ENCODE results near the gene SBNO2. TPM values are rescaled to one million over a fixed set of nuclear protein-coding genes. Genes with fewer than 3 reads are reported as not detected.

The SBNO2 gene
- total and polyA plus RNA-seq, 2 donors (not counting 3 experiments of a cell fraction or from before 2014, with no cell fraction given): 31.4 to 65.7 TPM

DNA sequence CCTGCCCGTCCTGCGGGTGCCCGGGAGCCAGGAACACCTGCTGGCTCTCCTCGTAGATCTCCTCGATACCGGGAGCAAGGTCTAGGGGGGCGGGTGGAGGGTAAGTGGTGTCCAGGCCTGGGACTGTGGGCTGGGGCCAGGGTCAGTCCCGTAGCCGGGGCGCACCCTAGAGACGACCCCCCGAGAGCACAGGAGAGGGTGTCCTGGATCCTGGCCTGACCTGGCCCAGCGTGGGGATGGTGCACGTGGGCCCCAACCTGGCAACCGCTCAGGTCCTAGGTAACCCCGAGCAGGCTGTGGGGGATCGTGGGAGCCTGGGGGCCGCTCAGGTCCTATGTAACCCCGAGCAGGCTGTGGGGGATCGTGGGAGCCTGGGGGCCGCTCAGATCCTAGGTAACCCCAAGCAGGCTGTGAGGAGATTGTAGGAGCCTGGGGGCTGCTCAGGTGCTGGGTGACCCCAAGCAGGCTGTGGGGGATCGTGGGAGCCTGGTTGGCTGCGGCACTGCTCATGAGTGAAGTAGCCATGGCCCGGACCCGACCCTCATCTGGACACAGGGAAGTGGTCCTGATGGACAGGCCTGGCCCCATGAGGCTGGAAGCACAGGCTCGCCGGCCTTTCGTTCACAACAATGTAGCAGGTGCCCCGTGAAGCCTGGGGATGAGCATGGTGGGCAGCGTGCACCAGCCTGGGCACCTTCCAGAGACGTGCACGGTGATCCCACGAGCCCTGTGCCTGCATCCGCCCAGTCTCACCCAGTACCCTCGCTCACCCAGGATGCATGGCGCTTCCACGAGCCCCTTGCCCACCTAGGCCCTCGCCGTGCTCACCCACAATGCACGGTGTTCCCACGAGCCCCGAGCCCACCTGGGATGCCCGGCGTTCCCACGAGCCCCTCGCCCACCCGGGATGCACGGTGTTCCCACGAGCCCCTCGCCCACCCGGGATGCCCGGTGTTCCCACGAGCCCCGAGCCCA is 64.1 kb downstream of the SBNO2 start:
- DNase-seq (ENCODE audit: low read depth, low spot score) (no peak), FAIRE-seq (no peak)
- no peak overlapping the region for H3K27ac ChIP-seq (ENCODE audit: insufficient read depth, low read depth, low read length)
- dilution Hi-C loops (cut with MboI; ENCODE audit: extremely low pct_ligation_motif_present, low sequenced_read_pairs): no loop called here
- H2AFZ ChIP-seq (ENCODE audit: low read depth, low read length): no peak overlapping the region
- peaks cover 11 to 41% of the 10 kb centered on the region in 2 experiments for H3K36me3 ChIP-seq (ENCODE audit: control insufficient read depth in 2 of 2, extremely low read depth in 1 of 2, insufficient read depth in 2 of 2, low read length in 2 of 2)
- no peak overlapping the region for H3K4me3 ChIP-seq (replicated peaks in 1 of 3; ENCODE audit: insufficient read depth in 1 of 3, low read depth in 1 of 3, low read length in 3 of 3)
- H3K27me3 ChIP-seq (ENCODE audit: control insufficient read depth in 2 of 2, insufficient read depth in 2 of 2, low read length in 2 of 2): no peaks in the 10 kb centered on the region
- H3K9me3 ChIP-seq (replicated peaks; ENCODE audit: control insufficient read depth, insufficient read depth, low read length): no peaks in the 10 kb centered on the region
- POLR2A ChIA-PET: no interaction called here
- H3K9me1 ChIP-seq (replicated peaks; ENCODE audit: control insufficient read depth, extremely low read depth, insufficient read depth, low read length): no peaks in the 10 kb centered on the region
- intact Hi-C loops (cut with micrococcal nuclease): loop anchor here (5.0 to 10.0 kb wide), 2 partner anchors 82 to 175 kb away; no protein-coding TSS in a partner anchor
- CTCF ChIA-PET: no interaction called here
- TF ChIP-seq POLR2A (IDR thresholded peaks at IDR 0.05; ENCODE audit: low read depth, low read length) (no peak), FOS (IDR thresholded peaks at IDR 0.05; ENCODE audit: borderline replicate concordance, insufficient read depth, low read length) (no peak), POLR2AphosphoS5 (IDR thresholded peaks at IDR 0.05; ENCODE audit: insufficient read depth, low read depth, low read length) (no peak), EZH2 (IDR thresholded peaks at IDR 0.05; ENCODE audit: borderline replicate concordance, low read depth, low read length, severe bottlenecking) (no peak), GATA2 (IDR thresholded peaks at IDR 0.05; ENCODE audit: insufficient read depth, insufficient read length, low read depth, low read length) (no peak), JUN (IDR thresholded peaks at IDR 0.05; ENCODE audit: borderline replicate concordance, insufficient read depth, insufficient read length, low read depth) (no peak), MYC (IDR thresholded peaks at IDR 0.05; ENCODE audit: low read depth, low read length) (no peak)
- TF ChIP-seq, protein P1, sequence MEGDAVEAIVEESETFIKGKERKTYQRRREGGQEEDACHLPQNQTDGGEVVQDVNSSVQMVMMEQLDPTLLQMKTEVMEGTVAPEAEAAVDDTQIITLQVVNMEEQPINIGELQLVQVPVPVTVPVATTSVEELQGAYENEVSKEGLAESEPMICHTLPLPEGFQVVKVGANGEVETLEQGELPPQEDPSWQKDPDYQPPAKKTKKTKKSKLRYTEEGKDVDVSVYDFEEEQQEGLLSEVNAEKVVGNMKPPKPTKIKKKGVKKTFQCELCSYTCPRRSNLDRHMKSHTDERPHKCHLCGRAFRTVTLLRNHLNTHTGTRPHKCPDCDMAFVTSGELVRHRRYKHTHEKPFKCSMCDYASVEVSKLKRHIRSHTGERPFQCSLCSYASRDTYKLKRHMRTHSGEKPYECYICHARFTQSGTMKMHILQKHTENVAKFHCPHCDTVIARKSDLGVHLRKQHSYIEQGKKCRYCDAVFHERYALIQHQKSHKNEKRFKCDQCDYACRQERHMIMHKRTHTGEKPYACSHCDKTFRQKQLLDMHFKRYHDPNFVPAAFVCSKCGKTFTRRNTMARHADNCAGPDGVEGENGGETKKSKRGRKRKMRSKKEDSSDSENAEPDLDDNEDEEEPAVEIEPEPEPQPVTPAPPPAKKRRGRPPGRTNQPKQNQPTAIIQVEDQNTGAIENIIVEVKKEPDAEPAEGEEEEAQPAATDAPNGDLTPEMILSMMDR (IDR thresholded peaks at IDR 0.05; ENCODE audit: extremely low read depth in 1 of 2, insufficient read depth in 1 of 2, low read depth in 1 of 2, low read length in 2 of 2): no peak
- TF ChIP-seq, protein P2, sequence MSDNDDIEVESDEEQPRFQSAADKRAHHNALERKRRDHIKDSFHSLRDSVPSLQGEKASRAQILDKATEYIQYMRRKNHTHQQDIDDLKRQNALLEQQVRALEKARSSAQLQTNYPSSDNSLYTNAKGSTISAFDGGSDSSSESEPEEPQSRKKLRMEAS (IDR thresholded peaks at IDR 0.05; ENCODE audit: insufficient read depth, insufficient read length): no peak
- H3K4me1 ChIP-seq (ENCODE audit: control insufficient read depth, extremely low read depth, insufficient read depth, low read length): peaks cover 8% of the 10 kb centered on the region
- H3K79me2 ChIP-seq (ENCODE audit: control insufficient read depth, insufficient read depth, low read length): peaks cover 16% of the 10 kb centered on the region
- no TSS peak for BruUV-seq (replicated peaks)
- no peaks in the 10 kb centered on the region for H4K20me1 ChIP-seq (replicated peaks; ENCODE audit: control insufficient read depth, extremely low read depth, insufficient read depth, low read length)
- no peak overlapping the region for H3K9ac ChIP-seq (replicated peaks; ENCODE audit: extremely low read depth, insufficient read depth, low read length)
- H3K4me2 ChIP-seq (ENCODE audit: insufficient read depth, low read length): no peak overlapping the region

All from endothelial cell of umbilical vein (primary cell).